SK-N-SH (cell line): ENCODE data around the gene TRIM14. TPM values are rescaled to one million over a fixed set of nuclear protein-coding genes. Genes with fewer than 3 reads are reported as not detected.

Source experiments
- CTCF ChIA-PET: fragments of 300-600, 350-600 bp; formaldehyde crosslinking; extraction: SDS; loops from one replicate; lab custom pipeline; 2021; lab: Yijun Ruan, JAX
- POLR2A ChIA-PET: fragments of 350-600 bp; sonication (Branson Sonifier 250); formaldehyde crosslinking; extraction: SDS; loops from one replicate; lab custom pipeline; 2020; ENCODE audit warnings: antibody characterized with exemption, inconsistent platforms; lab: Yijun Ruan, JAX
- DNase-seq: peaks from one replicate; pipeline ENCODE4 v3.0.0; 2012
- H2AFZ ChIP-seq: fragments of 200-600 bp; sonication (generic); 2 replicates; pipeline ENCODE4 v1.8.1; 2016; ENCODE audit warnings: antibody characterized with exemption, mild to moderate bottlenecking, low read depth
- H3F3A ChIP-seq: fragments of 200-600 bp; sonication (generic); replicated peaks from 2 replicates; pipeline ENCODE3; 2016; ENCODE audit warnings: antibody characterized with exemption, mild to moderate bottlenecking; ENCODE audit not compliant: insufficient read depth
- H3K27ac ChIP-seq, 2 experiments: fragments of 200-500 bp in 1 of 2; fragments of 200-600 bp in 1 of 2; sonication (Bioruptor generic) in 1 of 2; sonication (generic), shearing (Covaris generic) in 1 of 2; 2 replicates each; pipeline versions ENCODE4 v1.5.1 to v1.6.1; 2014 to 2016; ENCODE audit warnings: low read depth in 2 of 2, inconsistent platforms in 1 of 2, low read length in 1 of 2, mild to moderate bottlenecking in 1 of 2, mixed read lengths in 1 of 2
- H3K27me3 ChIP-seq: fragments of 200-600 bp; sonication (generic), shearing (Covaris generic); 2 replicates; pipeline ENCODE4 v1.6.1; 2016; ENCODE audit warnings: mixed run types; ENCODE audit not compliant: insufficient read depth
- H3K36me3 ChIP-seq, 2 experiments: fragments of 200-500 bp in 1 of 2; fragments of 200-600 bp in 1 of 2; sonication (Bioruptor generic) in 1 of 2; sonication (generic) in 1 of 2; replicated peaks in 1 of 2; 2 replicates each; pipeline versions ENCODE3 to v1.5.1; 2014 to 2016; ENCODE audit warnings: low read length in 1 of 2, mild to moderate bottlenecking in 1 of 2; ENCODE audit not compliant: insufficient read depth in 2 of 2, control insufficient read depth in 1 of 2
- H3K4me1 ChIP-seq, 2 experiments: fragments of 200-500 bp in 1 of 2; fragments of 200-600 bp in 1 of 2; sonication (Bioruptor generic) in 1 of 2; sonication (generic), shearing (Covaris generic) in 1 of 2; 2 replicates each; pipeline versions ENCODE4 v1.5.1 to v1.6.1; 2014 to 2016; ENCODE audit warnings: low read depth in 1 of 2, low read length in 1 of 2, mixed run types in 1 of 2; ENCODE audit not compliant: insufficient read depth in 2 of 2, control insufficient read depth in 1 of 2
- H3K4me2 ChIP-seq: fragments of 200-600 bp; sonication (generic), shearing (Covaris generic); 2 replicates; pipeline ENCODE4 v1.6.1; 2017; ENCODE audit warnings: mixed run types
- H3K4me3 ChIP-seq, 2 experiments: fragments of 200-500 bp in 1 of 2; fragments of 200-600 bp in 1 of 2; sonication (Bioruptor generic) in 1 of 2; sonication (generic), shearing (Covaris generic) in 1 of 2; 2 replicates each; pipeline versions ENCODE4 v1.5.1 to v1.8.1; 2014 to 2016; ENCODE audit warnings: low read depth in 2 of 2, inconsistent platforms in 1 of 2, low read length in 1 of 2, mild to moderate bottlenecking in 1 of 2, mixed read lengths in 1 of 2, moderate library complexity in 1 of 2
- H3K79me2 ChIP-seq: fragments of 200-600 bp; sonication (generic); 2 replicates; pipeline ENCODE4 v1.8.1; 2017; ENCODE audit warnings: mild to moderate bottlenecking; ENCODE audit not compliant: insufficient read depth
- H3K9ac ChIP-seq: fragments of 200-600 bp; sonication (generic); 2 replicates; pipeline ENCODE4 v1.6.1; 2017; ENCODE audit warnings: mixed run types
- H3K9me2 ChIP-seq: fragments of 200-600 bp; sonication (generic); 2 replicates; pipeline ENCODE4 v1.6.1; 2017; ENCODE audit warnings: mixed run types
- H3K9me3 ChIP-seq: fragments of 200-600 bp; sonication (generic); 2 replicates; pipeline ENCODE4 v1.6.1; 2017; ENCODE audit warnings: mixed run types, mild to moderate bottlenecking, moderate library complexity
- H4K20me1 ChIP-seq: fragments of 200-600 bp; sonication (generic); 2 replicates; pipeline ENCODE4 v1.6.1; 2017; ENCODE audit warnings: mild to moderate bottlenecking, mixed run types; ENCODE audit not compliant: insufficient read depth
- ELF1 ChIP-seq: IDR thresholded peaks from 2 replicates; pipeline ENCODE4 v1.4.0; 2012
- EZH2phosphoT487 ChIP-seq: fragments of 200-600 bp; sonication (generic); IDR thresholded peaks from 2 replicates; pipeline ENCODE4 v1.6.1; 2017; ENCODE audit warnings: low read depth, mixed run types, mild to moderate bottlenecking, antibody characterized with exemption, moderate library complexity, borderline replicate concordance
- FOXM1 ChIP-seq: IDR thresholded peaks from 2 replicates; pipeline ENCODE4 v1.4.0; 2012; ENCODE audit warnings: low read depth, mild to moderate bottlenecking
- IRF3 ChIP-seq: fragments of 150-350 bp; IDR thresholded peaks from 2 replicates; pipeline ENCODE4 v1.6.1; 2016; ENCODE audit warnings: mild to moderate bottlenecking, low read depth, low read length
- JUND ChIP-seq: IDR thresholded peaks from 2 replicates; pipeline ENCODE4 v1.4.0; 2012
- MAX ChIP-seq: IDR thresholded peaks from 2 replicates; pipeline ENCODE4 v1.4.0; 2012; ENCODE audit warnings: low read depth
- MXI1 ChIP-seq: IDR thresholded peaks from 2 replicates; pipeline ENCODE4 v1.6.1; 2012; ENCODE audit warnings: mild to moderate bottlenecking, low read depth, low read length, improper control_type of control experiment
- NFIC ChIP-seq: IDR thresholded peaks from 2 replicates; pipeline ENCODE4 v1.4.0; 2012; ENCODE audit warnings: borderline replicate concordance
- RAD21 ChIP-seq: IDR thresholded peaks from 2 replicates; pipeline ENCODE4 v1.6.1; 2012; ENCODE audit warnings: mild to moderate bottlenecking, low read length
- RCOR1 ChIP-seq: fragments of 150-350 bp; IDR thresholded peaks from 2 replicates; pipeline ENCODE4 v1.6.1; 2017; ENCODE audit warnings: antibody characterized with exemption, low read length
- RXRA ChIP-seq: IDR thresholded peaks from 2 replicates; pipeline ENCODE4 v1.4.0; 2012; ENCODE audit warnings: low read depth, mild to moderate bottlenecking, borderline replicate concordance
- SIN3A ChIP-seq: IDR thresholded peaks from 2 replicates; pipeline ENCODE4 v1.6.1; 2012; ENCODE audit warnings: low read depth, mild to moderate bottlenecking, low read length, moderate library complexity, borderline replicate concordance
- TAF1 ChIP-seq: IDR thresholded peaks from 2 replicates; pipeline ENCODE4 v1.6.1; 2012; ENCODE audit warnings: low read depth, mild to moderate bottlenecking, low read length, moderate library complexity, borderline replicate concordance
- TCF12 ChIP-seq: IDR thresholded peaks from 2 replicates; pipeline ENCODE4 v1.4.0; 2012
- TEAD4 ChIP-seq: IDR thresholded peaks from 2 replicates; pipeline ENCODE4 v1.4.0; 2012; ENCODE audit warnings: mild to moderate bottlenecking, borderline replicate concordance; ENCODE audit not compliant: insufficient read depth
- WGBS: methylation state at CpG from one replicate; pipeline ENCODE4 v1.1.6; 2017; ENCODE audit warnings: low lambda C conversion rate; 5-methylcytosine and 5-hydroxymethylcytosine counted together
- polyA plus RNA-seq, 3 experiments: library from polyadenylated mRNA; depleted of rRNA; stranded (reverse); fragments of >200 nt; gene quantifications; 2 replicates each; pipeline ENCODE4 v1.2.3, GENCODE V29; 2012
- TF ChIP-seq, protein P1 (sequence below): IDR thresholded peaks from 2 replicates; pipeline ENCODE4; 2012
- TF ChIP-seq, protein P2 (sequence below): IDR thresholded peaks from 2 replicates; pipeline ENCODE4 v1.4.0; 2012; ENCODE audit warnings: low read depth, borderline replicate concordance

The TRIM14 gene
- polyA plus RNA-seq, 1 of the 3 experiments (the other 2 are of a cell fraction): 15.3 TPM

- CTCF ChIA-PET: interaction anchor here (0.9 to 2.7 kb wide), 6 partner anchors 11 to 210 kb away, joined by 3 to 14 read pairs (median 8); partner anchors contain the start of genes TBC1D2 and TRMO
Measured at GRCh38 chr9:98046180-98046543, 72.9 kb downstream of the TRIM14 start.

More at GRCh38 chr9:98046180-98046543, 72.9 kb downstream of the TRIM14 start:
- Histone ChIP-seq H3K27me3 (no peaks in the 10 kb centered on the region), H3F3A (no peaks in the 10 kb centered on the region), H3K4me1 (no peaks in the 10 kb centered on the region), H2AFZ (0 out of 2 replicates have a peak overlapping the region, but pooled peaks have one; percentile 64), H3K27ac (no peak overlapping the region), H3K9me3 (no peaks in the 10 kb centered on the region), H3K4me2 (no peak overlapping the region), H4K20me1 (no peaks in the 10 kb centered on the region), H3K4me3 (no peak overlapping the region)
- WGBS: 93% methylated on average over 9 of the region's 9 CpGs
- POLR2A ChIA-PET: interaction anchor here (0.6 kb wide), 1 partner anchor 181 kb away, joined by 3 read pairs; no protein-coding TSS in a partner anchor
- TF ChIP-seq NFIC (no peak), SIN3A (no peak), MXI1 (no peak), RAD21 (no peak), IRF3 (no peak), EZH2phosphoT487 (no peak), FOXM1 (no peak), MAX (no peak), TCF12 (no peak), TEAD4 (no peak), ELF1 (no peak), TAF1 (no peak), JUND (no peak), RCOR1 (no peak), RXRA (no peak)
- TF ChIP-seq, protein P1, sequence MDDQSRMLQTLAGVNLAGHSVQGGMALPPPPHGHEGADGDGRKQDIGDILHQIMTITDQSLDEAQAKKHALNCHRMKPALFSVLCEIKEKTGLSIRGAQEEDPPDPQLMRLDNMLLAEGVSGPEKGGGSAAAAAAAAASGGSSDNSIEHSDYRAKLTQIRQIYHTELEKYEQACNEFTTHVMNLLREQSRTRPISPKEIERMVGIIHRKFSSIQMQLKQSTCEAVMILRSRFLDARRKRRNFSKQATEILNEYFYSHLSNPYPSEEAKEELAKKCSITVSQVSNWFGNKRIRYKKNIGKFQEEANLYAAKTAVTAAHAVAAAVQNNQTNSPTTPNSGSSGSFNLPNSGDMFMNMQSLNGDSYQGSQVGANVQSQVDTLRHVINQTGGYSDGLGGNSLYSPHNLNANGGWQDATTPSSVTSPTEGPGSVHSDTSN: no peak
- TF ChIP-seq, protein P2, sequence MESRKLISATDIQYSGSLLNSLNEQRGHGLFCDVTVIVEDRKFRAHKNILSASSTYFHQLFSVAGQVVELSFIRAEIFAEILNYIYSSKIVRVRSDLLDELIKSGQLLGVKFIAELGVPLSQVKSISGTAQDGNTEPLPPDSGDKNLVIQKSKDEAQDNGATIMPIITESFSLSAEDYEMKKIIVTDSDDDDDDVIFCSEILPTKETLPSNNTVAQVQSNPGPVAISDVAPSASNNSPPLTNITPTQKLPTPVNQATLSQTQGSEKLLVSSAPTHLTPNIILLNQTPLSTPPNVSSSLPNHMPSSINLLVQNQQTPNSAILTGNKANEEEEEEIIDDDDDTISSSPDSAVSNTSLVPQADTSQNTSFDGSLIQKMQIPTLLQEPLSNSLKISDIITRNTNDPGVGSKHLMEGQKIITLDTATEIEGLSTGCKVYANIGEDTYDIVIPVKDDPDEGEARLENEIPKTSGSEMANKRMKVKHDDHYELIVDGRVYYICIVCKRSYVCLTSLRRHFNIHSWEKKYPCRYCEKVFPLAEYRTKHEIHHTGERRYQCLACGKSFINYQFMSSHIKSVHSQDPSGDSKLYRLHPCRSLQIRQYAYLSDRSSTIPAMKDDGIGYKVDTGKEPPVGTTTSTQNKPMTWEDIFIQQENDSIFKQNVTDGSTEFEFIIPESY: no peak
- TF ChIP-seq, all 33 proteins: peak for 0
- Histone ChIP-seq H3K9me2 (no peaks in the 10 kb centered on the region), H3K9ac (no peak overlapping the region), H3K36me3 (no peaks in the 10 kb centered on the region), H3K79me2 (no peaks in the 10 kb centered on the region)
- no peak for DNase-seq
